HFFc6 (cell line): ENCODE data around the gene TMEM87A. TPM values are rescaled to one million over a fixed set of nuclear protein-coding genes. Genes with fewer than 3 reads are reported as not detected.
A peak's percentile ranks its signal among the peaks of the same experiment; 100 is the strongest.

Source experiments
- DNase-seq: peaks from one replicate; pipeline ENCODE4 v3.0.0-alpha.2; 2018
- H3K27ac Mint-ChIP-seq: 2 replicates; pipeline ENCODE4 v1.8.0; 2020; ENCODE audit warnings: mild to moderate bottlenecking, mixed read lengths
- H3K27me3 Mint-ChIP-seq: 2 replicates; pipeline ENCODE4 v1.8.0; 2021; ENCODE audit warnings: mild to moderate bottlenecking, moderate library complexity, mixed read lengths; ENCODE audit not compliant: insufficient read depth
- H3K36me3 Mint-ChIP-seq: 2 replicates; pipeline ENCODE4 v1.8.0; 2021; ENCODE audit warnings: low read depth, mixed read lengths
- H3K4me1 Mint-ChIP-seq: 2 replicates; pipeline ENCODE4 v1.8.0; 2020; ENCODE audit warnings: low read depth, mixed read lengths
- H3K4me3 Mint-ChIP-seq: 2 replicates; pipeline ENCODE4 v1.8.0; 2020; ENCODE audit warnings: mild to moderate bottlenecking, moderate library complexity, mixed read lengths
- H3K9me3 Mint-ChIP-seq: 2 replicates; pipeline ENCODE4 v1.8.0; 2020; ENCODE audit warnings: mild to moderate bottlenecking, mixed read lengths
- CTCF ChIP-seq: fragments of 200-600 bp; sonication (generic); IDR thresholded peaks from 2 replicates; pipeline ENCODE4 v1.5.0; 2021; ENCODE audit warnings: antibody characterized with exemption, mild to moderate bottlenecking
- total RNA-seq, 6 experiments: library from RNA; stranded (reverse); fragmentation: NEBNext Ultra II Directional; extraction: Animal tissue kit (Norgen Biotek cat#: 25700); gene quantifications; 2 replicates in 1 of 6; 3 replicates in 5 of 6; pipeline ENCODE4 v1.2.3, GENCODE V29; 2021

The TMEM87A gene
- total RNA-seq, 6 experiments from 2014 or later = 37.7 to 43.5 (median 40.1) TPM

- Mint-ChIP-seq H3K36me3 (peaks cover 21% of the 10 kb centered on the region), H3K27ac (peak overlapping the region; percentile 66), H3K4me1 (peaks cover 45% of the 10 kb centered on the region), H3K27me3 (no peaks in the 10 kb centered on the region), H3K4me3 (peak overlapping the region; percentile 99), H3K9me3 (no peaks in the 10 kb centered on the region)
- DNase-seq = no peak
- no peak for TF ChIP-seq CTCF
Observed at GRCh38 chr15:42270996-42271395, 2.2 kb downstream of the TMEM87A start.

- Mint-ChIP-seq H3K4me3 (peak overlapping the region; percentile 99), H3K27ac (peak overlapping the region; percentile 66), H3K36me3 (peaks cover 26% of the 10 kb centered on the region), H3K27me3 (no peaks in the 10 kb centered on the region), H3K4me1 (peaks cover 45% of the 10 kb centered on the region), H3K9me3 (no peaks in the 10 kb centered on the region)
- TF ChIP-seq CTCF = no peak
- DNase-seq = no peak
Observed at GRCh38 chr15:42270551-42270950, 2.7 kb downstream of the TMEM87A start.

GRCh38 chr15:42267286-42267685 lies 5.9 kb downstream of the TMEM87A start:
- H3K36me3 Mint-ChIP-seq = peaks cover 56% of the 10 kb centered on the region
- DNase-seq = no peak
- H3K27ac Mint-ChIP-seq = no peak overlapping the region
- TF ChIP-seq CTCF = no peak
- H3K27me3 Mint-ChIP-seq = no peaks in the 10 kb centered on the region
- H3K4me3 Mint-ChIP-seq = no peak overlapping the region
- peaks cover 36% of the 10 kb centered on the region for H3K4me1 Mint-ChIP-seq
- no peaks in the 10 kb centered on the region for H3K9me3 Mint-ChIP-seq

- Mint-ChIP-seq H3K9me3 (no peaks in the 10 kb centered on the region), H3K27me3 (no peaks in the 10 kb centered on the region), H3K4me3 (no peak overlapping the region; the same call in 1 of the 2 replicates), H3K27ac (peak overlapping the region; percentile 73), H3K36me3 (peaks cover 62% of the 10 kb centered on the region), H3K4me1 (peaks cover 19% of the 10 kb centered on the region)
- DNase-seq = no peak
- TF ChIP-seq CTCF = no peak
Observed at GRCh38 chr15:42264795-42265194, 8.4 kb downstream of the TMEM87A start.

GRCh38 chr15:42253300-42253699 lies 19.9 kb downstream of the TMEM87A start:
- no peak for DNase-seq
- Mint-ChIP-seq H3K9me3 (peaks cover 32% of the 10 kb centered on the region), H3K4me3 (no peak overlapping the region), H3K27me3 (no peaks in the 10 kb centered on the region), H3K27ac (no peak overlapping the region), H3K36me3 (peaks cover 81% of the 10 kb centered on the region), H3K4me1 (no peaks in the 10 kb centered on the region)
- no peak for TF ChIP-seq CTCF

GRCh38 chr15:42240823-42241222 lies 32.4 kb downstream of the TMEM87A start:
- no peak for TF ChIP-seq CTCF
- DNase-seq = no peak
- Mint-ChIP-seq H3K27me3 (no peaks in the 10 kb centered on the region), H3K4me3 (no peak overlapping the region), H3K9me3 (no peaks in the 10 kb centered on the region), H3K36me3 (peaks cover 43% of the 10 kb centered on the region), H3K4me1 (peaks cover 32% of the 10 kb centered on the region), H3K27ac (no peak overlapping the region)
